Upper lobe of left lung (tissue), 4 donors: Measurements from ENCODE around the gene THOC1.

ENCODE experiments used
- CTCF ChIP-seq, 6 experiments: fragments of 450-650 bp in 4 of 6; fragments of 200-600 bp in 2 of 6; sonication (generic) in 2 of 6; IDR thresholded peaks; one replicate each; pipeline ENCODE4 v1.5.1; 2016 to 2019; ENCODE audit warnings: antibody characterized with exemption in 6 of 6
- EP300 ChIP-seq, 4 donors: sonication (generic); formaldehyde crosslinking; IDR thresholded peaks; one replicate each; pipeline ENCODE4 v1.5.1; 2017; ENCODE audit warnings: antibody characterized with exemption in 4 of 4, control low read depth in 2 of 4
- POLR2A ChIP-seq, 4 donors: fragments of 450-650 bp; IDR thresholded peaks; one replicate each; pipeline ENCODE4 v1.5.1; 2016 to 2017; ENCODE audit warnings: antibody characterized with exemption in 4 of 4, mild to moderate bottlenecking in 2 of 4
- POLR2AphosphoS5 ChIP-seq, 2 donors: sonication (generic); formaldehyde crosslinking; IDR thresholded peaks; one replicate each; pipeline ENCODE4 v1.5.1; 2017; ENCODE audit warnings: antibody characterized with exemption in 2 of 2

- TF ChIP-seq CTCF (IDR thresholded peaks at IDR 0.05), result no peak
- TF ChIP-seq POLR2A (IDR thresholded peaks at IDR 0.05), result no peak
- TF ChIP-seq EP300 (IDR thresholded peaks at IDR 0.05), result no peak
- no peak for TF ChIP-seq POLR2AphosphoS5 (IDR thresholded peaks at IDR 0.05)
Observed at GRCh38 chr18:267380-267687, 513 bp downstream of the THOC1 start.
